HK-2 (cell line): ENCODE data around the gene DTNBP1.
"Not testable (repeated sequence)": the region's sequence is repeated elsewhere in the genome, so short reads cannot be mapped to it uniquely, and the experiment has no call there.

Source experiments
- DNase-seq: peaks from one replicate; pipeline ENCODE4 v3.0.0-alpha.2; 2018; ENCODE audit not compliant: unreplicated experiment

The DTNBP1 gene

GRCh38 chr6:15557174-15557573 lies 105.7 kb downstream of the DTNBP1 start:
- DNase-seq: no peak

DNA sequence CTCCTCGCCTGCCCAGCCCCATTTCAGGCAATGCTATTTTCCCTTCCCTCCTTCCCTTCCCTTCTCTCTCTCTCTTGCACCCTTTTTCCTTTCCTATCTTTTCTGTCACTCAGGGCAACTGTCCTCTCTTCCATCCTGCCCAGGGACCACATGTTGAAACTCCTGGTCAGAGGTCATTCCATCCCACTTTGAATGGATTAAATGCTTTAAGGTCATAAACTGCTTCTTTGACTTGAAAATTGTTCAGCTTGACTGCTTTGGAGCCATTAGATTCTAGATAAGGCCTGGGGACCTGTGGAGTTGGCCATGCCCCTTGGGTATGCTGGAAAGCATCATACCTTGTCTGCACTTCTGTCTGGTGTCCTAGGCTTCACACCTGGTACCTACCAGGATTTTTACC lies 106.1 kb downstream of the DTNBP1 start:
- DNase-seq: no peak

- DNase-seq: no peak
These were observed 107.5 kb downstream of the DTNBP1 start for GRCh38 chr6:15555101-15556038.

DNA sequence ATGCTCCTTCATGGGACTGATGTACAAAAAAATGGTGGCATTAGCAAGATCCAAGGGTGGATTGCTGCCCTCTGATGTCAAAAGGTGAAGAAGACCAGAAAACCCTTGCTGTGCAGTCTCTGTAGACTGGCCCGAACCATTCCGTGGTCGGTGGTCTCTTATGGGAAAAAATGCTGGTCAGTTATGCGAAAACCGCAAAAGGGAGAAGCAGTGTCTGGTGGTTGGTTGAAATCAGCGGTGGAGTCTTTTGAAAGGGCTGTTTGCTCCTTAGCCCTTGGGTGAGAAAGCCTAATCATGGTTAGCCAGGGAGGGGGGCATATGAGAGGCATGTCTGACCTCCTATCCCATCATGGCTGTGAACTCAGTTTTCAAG lies 108.1 kb downstream of the DTNBP1 start:
- no peak for DNase-seq

DNA sequence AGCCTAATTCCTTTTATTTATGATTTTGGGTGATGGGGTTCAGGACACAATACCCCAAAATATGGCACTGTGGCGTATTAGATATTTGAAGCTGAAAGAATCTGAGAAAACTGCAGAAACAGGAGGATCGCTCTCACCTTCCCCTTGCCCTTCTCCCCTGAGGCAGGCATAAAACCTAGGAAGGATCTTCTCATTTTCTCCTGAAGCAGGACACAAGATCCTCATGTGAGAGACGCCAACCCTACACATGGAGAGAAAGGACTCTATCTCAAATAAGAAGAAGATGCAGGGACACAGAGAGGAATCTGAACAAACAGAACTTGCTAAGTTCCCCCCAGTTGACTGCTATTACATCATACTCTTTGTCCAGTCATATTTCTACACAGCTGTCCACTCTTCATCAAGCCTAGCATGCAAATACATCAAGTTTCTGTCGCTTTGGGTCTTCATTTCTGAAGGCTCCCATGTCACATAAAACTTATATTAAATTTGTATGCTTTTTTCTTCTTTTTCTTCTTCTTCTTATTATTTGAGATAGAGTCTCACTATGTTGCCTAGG lies 109.0 kb downstream of the DTNBP1 start:
- no peak for DNase-seq

- no peak for DNase-seq
These were observed 109.8 kb downstream of the DTNBP1 start for GRCh38 chr6:15553031-15553430.

DNA sequence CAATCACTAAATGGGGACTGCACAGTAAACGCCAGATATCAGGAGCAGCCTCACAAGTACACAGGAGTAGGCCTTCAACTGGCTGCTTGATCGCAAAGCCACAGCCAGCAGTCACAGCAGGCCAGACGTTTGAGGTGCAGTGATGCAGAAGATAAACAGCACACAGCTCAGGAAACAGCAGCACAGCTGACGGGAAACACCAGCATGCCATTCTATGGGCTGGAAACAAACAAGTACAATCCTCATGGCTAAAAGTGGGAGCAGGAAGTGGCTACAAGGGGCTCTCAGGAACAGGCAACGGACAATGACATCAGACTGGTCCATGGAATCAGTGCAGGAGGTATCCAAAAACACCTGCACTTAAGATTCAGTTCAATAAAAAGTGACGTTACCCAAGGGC lies 111.0 kb downstream of the DTNBP1 start:
- DNase-seq: no peak

GRCh38 chr6:15551262-15551661 lies 111.6 kb downstream of the DTNBP1 start:
- DNase-seq: no peak

DNA sequence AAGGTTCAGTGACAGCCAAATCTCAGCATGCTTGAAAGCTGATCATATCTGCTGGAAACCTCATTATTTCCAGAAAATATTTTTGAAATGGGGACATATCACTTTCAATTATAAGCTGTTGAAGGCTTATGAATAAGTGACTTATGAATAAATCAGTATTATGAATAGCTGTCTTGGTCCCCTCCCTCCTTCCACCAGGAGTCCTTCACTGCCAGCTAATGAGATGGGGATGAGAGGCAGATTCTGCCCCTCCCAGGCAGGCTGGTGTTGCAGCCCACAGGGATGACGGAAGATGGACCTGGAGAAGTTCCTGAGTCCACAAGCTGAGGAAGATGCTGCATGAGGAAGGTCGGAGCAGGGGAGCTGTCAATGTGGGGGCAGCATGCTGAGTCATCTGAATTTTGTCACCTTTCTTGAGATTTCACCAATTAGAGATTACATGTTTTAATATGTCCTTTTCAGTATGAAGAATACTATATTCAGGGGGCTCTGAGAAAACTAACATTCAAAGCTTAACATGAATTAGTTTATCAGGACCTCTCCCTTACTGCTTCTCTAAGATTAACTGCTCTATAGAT lies 112.2 kb downstream of the DTNBP1 start:
- DNase-seq: no peak

DNA sequence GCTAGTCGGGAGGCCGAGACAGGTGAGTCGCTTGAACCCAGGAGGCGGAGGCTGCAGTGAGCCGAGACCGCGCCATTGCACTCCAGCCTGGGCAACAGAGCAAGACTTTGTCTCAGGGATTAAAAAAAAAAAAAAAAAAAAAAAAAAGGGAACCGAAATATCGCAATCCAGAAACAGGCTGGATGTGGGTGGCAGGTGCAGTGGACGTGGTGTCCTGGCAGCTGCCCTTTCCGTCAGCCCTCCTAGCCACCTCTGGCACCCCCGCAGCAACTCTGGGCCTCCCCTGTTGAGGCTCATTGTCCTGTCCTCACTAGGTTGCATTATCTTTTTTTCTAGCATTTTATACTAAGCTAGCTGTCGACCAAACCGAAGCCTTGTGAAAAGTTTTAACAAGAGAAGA lies 113.5 kb downstream of the DTNBP1 start:
- no peak for DNase-seq

DNA sequence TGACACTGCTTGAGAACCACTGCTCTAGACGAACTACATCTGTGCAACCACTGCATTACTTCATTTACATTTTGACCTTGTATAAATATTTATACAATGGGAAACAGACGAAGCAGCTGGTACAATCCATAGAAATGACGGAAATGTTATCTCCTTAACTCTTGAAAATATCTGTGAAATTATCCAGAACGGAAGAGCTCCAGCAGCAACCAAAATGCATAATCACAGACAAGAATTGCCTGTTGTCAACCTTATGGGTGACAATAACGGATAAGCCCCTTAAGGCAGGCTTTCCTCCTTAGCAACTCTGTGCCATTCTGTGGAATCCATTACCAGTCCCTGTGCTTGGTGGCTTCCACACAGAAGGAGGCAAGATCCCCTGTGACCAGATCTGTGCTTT lies 115.4 kb downstream of the DTNBP1 start:
- DNase-seq: no peak

DNA sequence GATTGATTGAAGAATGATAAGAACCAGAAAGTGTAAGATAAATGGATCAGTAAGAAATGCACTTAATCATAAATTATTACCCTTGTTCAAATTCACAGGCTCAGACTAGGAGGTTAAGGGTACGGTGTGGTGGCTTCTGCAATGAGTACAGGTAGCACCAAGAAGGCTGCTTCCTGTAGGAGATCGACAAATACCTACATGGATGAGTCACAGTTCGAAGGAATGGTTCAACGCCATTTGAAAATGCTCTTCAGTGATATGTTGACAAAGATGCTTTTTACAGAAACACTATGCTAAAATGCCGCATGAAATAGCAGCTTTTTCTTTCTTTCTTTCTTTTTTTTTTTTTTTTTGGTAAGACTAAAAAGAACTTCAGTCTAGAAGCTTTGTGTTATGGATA lies 116.2 kb downstream of the DTNBP1 start:
- no peak for DNase-seq

DNA sequence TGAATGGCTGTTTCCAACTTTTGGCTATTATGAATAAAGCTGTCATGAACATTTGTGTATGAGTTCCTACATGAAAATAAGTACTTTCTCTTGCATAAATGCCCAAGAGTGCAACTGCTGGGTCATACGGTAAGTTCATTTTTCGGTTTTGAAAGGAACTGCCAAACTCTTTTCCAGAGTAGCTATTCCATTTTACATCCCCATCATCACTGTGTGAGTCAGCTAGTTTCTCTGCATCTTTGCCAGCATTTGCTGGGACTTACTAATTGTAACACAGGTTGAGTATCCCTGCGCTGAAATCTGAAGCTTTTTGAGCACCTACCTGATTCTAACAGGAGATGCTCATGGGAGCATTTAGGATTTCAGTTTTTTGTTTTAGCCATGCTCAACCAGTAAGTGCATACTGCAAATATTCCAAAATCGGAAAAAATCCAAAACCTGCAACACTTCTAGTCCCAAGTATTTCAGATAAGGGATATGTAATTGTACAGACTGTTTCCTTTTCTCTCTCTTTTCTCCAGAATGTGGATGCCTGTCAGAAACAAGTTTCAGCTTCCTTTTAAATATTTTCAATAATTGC lies 118.4 kb downstream of the DTNBP1 start:
- DNase-seq: no peak

DNA sequence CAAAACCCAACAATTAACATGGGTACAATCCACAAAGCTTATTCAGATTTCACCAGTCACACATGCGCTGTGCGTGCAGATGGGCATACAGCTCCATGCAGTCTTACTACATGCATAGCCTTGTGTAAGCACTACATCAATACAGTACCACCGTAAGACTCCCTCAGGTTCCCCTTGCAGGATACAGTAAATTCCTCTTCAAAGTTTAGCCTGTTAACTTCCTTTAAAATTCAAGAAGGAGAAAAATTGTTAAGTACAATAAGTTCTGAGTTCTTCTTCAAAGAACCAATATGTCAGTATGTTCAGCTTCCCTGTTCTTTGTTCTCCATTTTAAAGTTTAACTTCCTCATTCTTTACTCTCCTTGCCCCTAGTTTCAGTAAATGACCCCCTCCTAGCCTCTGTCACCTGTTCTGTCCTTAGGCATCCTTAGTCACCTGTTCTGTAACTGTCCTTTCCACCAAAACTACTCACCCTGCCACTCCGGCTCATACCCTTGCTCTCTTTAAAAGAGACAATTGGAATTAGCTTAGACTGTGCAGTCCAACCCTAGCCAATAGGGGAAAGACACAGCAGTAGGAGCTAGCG lies 119.4 kb downstream of the DTNBP1 start:
- DNase-seq: not testable (repeated sequence)

DNA sequence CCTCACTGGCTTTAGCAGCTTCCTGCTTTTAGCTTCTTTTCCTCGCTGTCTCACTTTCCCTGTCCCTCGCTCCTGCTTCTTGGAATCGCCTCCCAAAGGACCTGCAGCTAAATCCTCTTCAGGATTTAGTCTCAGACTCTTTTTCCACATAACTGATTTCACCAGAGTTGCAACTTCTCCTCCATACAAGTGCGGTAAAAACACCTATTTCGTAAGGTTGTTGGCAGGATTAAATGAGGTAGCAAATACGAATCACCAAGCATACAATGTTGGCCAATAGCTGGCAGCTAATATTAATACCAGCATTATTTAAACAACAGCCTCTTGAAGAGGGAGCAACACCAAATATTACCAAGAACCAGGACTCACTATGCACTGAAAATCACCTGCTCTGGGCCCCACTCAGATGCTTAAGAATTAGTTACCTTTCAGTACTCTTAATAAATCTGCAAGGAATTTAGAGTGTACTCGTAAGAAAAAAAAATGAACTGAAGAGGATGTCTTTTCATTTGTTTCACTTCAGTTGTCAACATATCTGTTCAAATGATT lies 123.0 kb downstream of the DTNBP1 start:
- no peak for DNase-seq

- no peak for DNase-seq
These were observed 123.9 kb downstream of the DTNBP1 start for GRCh38 chr6:15538766-15539495.

GRCh38 chr6:15538106-15538505 lies 124.7 kb downstream of the DTNBP1 start:
- DNase-seq: no peak

- DNase-seq: no peak
These were observed 126.5 kb downstream of the DTNBP1 start for GRCh38 chr6:15536198-15536955.

DNA sequence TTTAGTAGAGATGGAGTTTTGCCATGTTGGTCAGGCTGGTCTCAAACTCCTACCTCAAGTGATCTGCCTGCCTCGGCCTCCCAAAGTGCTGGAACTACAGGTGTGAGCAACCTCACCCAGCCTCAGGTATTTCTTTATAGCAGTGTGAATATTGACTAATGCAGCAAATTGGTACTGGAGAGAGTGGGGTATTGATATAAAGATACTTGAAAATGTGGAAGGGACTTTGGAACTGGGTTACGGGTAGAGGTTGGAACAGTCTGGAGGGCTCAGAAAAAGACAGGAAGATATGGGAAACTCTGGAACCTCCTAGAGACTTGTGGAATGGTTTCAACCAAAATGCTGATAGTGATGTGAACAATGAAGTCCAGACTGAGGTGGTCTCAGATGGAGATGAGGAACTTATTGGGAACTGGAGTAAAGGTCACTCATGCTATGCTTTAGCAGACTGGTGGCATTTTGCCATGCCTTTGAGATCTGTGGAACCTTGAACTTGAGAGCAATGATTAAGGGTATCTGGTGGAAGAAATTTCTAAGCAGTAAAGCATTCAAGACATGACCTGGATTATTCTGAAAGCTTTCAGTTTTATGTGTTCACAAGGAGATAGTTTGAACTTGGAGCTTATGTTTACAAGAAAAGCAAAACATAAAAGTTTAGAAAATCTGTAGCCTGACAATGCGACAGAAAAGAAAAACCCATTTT lies 127.2 kb downstream of the DTNBP1 start:
- DNase-seq: no peak

DNA sequence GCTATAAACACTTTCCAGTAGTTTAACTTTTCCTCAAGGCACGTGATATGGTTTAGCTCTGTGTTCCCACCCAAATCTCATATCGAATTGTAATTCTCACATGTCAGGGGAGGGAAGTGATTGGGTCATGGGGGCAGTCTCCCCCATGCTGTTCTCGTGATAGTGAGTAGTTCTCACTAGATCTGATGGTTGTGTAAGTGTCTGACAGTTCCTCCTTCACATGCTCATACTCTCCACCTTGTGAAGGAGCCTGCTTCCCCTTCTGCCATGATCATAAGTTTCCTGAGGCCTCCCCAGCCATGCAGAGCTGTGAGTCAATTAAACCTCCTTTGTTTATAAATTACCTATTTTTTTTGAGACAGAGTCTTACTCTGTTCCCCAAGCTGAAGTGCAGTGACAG lies 127.9 kb downstream of the DTNBP1 start:
- DNase-seq: no peak
